HG02840 (cell line): ENCODE results near the gene AKIP1.
"Not testable (repeated sequence)": the region's sequence is repeated elsewhere in the genome, so short reads cannot be mapped to it uniquely, and the experiment has no call there.

Experiments used
- ATAC-seq: cut with Tn5 transposase; IDR thresholded peaks from one replicate; pipeline ENCODE4 v1.9.1; 2021; ENCODE audit warnings: mild to moderate bottlenecking, moderate library complexity, moderate number of reproducible peaks; ENCODE audit not compliant: unreplicated experiment, low FRiP score

Gene AKIP1

DNA sequence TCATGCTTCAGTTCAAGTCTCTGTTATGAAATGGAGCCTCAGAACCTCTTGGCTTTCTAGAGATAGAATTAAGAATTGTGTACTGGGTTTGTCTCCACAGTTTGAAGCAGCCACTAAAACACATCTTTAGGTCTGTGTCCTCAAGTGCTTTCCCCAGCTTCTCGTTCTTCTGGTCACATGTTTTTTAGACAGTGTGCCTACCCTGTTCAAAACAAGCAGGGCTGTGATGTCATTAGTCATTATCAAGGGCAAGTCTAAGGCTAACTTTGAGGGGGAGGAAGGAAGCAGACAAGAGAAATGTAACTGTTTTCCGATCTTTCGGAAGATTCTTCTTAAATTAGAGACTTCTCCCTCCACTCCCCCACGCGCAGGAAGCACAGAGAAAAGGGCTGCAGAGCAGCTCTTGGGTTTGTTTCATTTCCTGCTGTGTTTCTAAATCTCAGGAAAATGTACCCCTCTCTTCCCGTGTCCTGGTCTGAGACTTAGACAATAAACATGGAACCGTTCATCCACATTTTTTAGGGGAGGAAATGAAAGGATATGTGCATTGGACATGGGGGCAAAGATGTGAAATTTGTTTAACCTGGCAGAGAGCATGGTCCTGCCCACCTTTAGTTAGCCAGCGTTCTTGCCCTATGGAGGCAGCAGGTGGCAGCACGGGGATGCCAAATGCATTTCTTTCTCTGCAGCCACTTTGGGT, 3.1 kb downstream of the AKIP1 start:
- ATAC-seq, result no peak

DNA sequence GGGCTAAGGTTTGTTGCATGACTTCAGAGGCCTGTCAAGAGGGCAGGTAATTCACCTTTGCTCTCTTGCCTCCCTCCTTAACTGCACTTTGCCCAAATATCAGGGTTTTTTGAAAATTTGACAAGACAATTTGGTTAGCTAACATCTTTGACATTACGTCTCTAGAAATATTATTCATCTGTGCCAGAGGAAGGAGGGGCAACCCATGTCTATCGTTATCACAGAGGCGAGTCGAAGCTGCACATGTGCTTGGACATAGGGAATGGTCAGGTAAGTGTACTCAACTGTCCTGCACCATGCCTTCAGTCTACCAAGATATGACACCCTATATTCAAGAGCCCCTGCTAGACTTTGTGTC, 3.7 kb downstream of the AKIP1 start:
- ATAC-seq, result no peak

DNA sequence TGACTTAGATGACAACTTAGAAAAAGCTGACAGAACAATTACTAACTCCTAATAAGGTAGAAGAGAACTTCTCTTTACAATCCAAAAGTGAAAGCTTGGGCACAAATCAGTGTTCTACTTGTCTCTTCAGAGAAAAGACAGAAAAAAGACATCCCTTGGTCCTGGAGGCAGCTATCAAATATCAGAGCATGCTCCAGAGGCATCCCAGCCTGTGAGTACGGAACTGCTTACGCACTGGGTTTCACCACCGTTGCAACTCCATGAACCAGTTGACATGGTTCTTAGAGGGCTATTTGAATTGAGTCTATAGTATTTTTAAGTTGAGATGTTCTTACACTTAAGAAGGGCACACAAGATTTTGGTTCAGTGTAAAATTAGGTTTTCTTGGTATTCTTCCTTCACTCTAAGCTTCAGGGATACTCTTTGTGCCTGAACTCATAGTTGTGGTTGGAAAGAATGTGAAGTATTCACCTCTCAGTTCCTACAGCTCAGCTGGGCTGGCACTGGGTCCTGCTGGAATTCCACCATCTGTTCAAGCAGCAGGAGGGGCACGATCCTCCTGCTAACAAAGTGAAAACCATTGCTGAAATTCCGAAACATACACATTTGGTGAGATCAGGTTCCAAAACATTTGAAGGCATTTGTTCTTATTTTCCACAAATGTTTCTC, 6.3 kb downstream of the AKIP1 start:
- ATAC-seq, result no peak

DNA sequence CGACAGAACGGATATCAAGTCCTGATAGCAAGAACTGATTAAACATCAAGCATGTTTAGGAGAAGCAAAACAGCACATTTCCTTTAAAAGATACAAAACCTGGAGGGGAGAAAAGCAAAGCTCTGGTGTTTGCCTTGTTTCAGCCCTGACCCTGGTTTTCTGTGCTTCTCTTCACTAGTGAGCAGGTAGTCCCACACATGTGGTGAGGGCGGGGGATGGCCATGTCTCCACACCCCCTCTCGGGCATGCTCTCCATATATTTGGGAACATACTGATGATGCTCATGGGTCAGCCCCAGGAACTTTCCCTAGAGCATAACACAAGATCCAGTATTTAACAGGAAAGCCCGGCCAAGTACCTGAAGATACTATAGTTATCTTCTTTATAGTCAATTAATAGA, 11.7 kb downstream of the AKIP1 start:
- no peak for ATAC-seq

DNA sequence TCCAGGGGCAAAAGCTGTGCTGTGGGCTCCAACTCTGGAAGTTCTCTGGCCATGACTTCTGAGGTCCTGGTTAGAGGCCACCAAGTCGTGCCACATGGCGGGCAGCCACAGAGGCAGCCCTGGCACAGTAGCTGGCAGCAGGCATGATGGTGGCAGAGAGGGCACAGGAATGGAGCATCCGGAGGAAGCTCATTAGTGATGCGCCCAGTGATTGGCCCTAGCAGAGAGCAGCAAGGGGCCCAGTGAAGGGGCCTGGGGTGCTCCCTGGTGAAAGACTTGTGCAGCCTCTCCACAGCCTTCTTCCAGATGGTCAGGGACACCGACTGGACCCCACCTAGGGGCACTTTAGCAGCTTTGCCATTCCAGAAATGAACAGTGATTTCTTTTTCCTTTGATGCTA, 14.7 kb downstream of the AKIP1 start:
- ATAC-seq, result no peak

DNA sequence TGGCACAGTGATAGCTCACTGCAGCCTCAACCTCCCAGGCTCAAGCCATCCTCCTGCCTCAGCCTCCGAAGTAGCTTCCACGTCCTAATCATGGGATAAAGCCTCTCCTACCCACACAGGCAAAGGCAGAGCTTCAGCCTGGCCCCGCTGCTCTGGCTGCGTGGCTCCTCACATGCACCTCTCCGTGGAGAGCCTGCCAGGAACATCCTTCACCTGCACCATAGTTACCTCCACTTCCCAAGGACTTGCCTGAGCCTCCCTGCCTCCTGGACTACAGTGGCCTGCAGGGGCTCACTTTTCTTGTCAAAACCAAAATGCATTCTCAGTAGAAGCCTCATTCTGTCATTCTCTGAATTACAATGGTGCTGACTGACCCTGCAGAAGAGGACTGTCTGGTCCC, 15.2 kb downstream of the AKIP1 start:
- ATAC-seq, result no peak

DNA sequence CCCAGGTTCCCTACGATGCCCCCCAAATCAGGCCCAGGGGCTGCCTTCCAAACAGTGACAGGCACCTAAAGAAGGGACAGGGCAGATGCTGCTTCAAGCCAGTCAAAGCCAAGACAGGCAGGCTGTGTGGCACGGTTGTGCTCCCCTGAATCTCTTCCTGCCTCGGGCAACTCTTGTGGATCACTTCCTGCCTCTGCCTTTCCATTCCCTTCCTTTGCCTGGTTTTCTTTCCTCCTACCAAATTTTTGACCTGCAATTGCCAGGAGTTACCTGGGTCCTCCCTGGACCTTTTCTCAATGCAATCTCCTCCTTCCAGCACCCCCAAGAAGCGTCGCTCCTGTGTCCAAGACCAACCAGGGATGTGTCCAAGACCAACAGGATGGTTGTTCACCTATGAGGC, 16.2 kb downstream of the AKIP1 start:
- ATAC-seq, result no peak

DNA sequence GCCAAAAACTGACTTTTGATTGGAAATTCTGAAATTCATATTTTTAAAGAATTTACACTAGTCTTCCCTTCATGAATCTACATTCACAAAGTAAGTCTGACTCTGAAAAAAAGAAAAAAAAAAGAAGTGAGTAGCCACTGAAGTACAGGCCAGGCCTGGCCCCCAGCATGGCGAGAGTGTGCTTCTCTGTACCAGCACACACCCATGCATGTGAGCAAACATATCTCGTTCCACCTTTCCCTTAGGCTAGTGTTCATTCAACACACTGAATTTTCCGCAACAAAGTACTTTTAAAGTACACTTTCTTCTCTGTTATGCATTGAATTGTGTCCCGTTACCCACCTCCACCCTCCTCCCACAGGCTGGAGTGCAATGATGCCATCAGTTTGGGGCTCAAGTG, 17.2 kb downstream of the AKIP1 start:
- ATAC-seq, result no peak

DNA sequence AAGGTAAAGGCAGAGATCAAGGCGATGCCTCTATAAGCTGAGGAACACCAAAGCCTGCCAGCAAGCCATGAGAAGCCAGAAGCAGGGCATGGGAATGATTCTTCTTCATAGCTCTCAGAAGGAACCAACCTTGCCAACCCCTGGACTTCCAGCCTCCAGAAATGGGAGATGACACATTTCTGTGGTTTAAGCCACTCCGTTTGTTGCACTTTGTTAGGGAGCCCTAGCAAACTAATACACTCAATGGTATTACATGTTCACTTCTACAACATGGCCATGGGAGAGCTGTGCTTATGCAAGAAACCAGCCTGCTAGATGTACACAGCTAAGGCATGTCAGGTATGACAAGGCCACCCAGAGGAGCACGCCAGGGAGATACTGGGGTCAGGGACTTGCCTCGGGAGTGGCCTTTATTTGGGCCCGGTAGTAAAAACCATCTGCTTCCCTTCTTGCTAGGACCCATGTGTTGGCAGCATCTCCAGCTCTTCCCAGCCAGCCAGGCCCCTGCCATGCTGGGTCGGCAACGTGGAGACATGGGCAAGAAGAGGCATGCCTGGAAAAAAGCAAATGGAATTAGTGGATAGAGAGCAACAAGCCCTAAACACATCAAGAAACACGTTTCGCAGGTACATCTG, 18.1 kb downstream of the AKIP1 start:
- no peak for ATAC-seq

DNA sequence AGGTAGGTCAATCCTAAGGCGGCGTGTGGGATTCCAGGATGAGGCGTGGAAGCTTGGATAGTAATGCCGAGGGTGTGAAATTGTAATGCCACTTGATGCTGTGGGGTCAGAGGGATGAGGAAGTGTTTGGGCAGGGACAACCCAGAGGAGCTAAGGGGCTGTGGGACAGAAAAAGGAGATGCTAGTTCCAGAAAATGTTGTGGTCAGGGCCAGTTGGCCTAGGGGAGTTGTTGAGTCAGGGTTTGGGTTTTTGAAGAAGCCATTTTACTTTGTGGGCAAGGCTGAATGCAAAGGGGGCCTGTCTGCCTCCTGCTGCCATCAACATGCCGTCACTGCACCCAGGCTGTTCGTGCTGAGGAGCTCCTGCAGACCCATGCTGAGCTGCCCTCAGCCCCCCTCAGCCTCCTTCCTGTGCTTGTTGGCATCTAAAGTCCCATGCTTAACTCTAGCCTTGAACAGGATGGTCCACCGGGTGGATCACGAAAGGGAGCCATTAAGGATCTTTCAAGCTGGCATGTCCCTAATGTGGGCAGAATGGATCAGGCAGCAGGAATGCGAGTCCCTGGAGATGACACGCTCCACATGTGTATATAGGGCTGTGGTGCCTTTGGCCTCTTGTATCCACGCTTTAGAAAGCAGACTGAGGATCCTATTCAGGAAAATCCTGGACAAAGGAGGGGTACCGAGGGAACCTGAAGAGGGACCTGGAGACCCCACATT, 19.6 kb downstream of the AKIP1 start:
- no peak for ATAC-seq

DNA sequence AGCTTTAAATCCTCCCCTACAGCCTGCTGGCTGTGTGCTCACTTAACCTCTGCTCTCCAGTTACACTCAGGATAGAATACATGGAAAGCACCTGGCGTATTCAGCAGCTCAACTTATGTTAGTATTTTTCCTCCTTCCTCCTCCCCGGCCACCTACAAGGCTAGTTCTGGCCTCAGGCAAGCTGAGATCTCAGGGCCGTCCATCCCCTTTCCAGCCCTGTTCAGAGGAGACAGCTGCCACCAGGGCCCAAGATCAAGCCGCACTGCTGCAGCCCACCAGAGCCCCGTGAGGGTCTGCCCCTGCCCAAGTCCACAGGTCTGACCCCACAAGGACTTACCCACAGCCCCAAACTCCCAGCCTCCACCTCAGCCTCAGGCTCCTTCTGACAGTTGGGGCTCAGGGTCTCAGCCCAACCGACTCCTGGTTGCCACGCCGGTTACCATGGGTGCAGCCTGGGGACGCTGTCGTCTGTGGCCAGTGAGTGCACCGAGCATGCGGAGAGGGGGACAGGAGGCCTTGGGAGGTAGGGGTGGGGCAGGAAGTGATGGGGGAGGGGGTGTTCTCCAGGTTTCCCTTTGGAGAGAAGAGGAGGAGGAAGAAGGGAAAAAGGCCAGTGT, 21.7 kb downstream of the AKIP1 start, which contains the start of gene C11orf16:
Gene C11orf16 (minus strand): TSS at position 384 of the 617 bp plus-strand sequence. CDS start 639 bp downstream, outside the sequence.
- no peak for ATAC-seq

DNA sequence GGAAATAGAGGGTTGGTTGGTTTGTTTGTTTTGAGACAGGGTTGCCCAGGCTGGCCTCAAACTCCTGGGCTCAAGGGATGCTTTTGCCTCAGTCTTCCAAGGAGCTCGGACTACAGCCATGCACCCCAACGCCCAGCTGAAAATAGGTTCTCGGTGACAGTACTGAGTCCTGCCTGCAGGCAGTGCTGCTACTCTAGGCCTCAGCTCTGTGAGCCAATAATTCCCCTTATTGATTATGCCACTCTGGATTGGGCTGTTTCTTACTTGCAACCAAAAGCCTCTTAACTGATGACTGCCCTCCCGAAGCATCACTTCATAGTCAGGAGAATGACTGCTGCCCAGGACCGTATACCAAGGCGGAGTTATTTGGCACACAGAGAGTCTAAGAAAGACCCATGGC, 22.9 kb downstream of the AKIP1 start:
- no peak for ATAC-seq

DNA sequence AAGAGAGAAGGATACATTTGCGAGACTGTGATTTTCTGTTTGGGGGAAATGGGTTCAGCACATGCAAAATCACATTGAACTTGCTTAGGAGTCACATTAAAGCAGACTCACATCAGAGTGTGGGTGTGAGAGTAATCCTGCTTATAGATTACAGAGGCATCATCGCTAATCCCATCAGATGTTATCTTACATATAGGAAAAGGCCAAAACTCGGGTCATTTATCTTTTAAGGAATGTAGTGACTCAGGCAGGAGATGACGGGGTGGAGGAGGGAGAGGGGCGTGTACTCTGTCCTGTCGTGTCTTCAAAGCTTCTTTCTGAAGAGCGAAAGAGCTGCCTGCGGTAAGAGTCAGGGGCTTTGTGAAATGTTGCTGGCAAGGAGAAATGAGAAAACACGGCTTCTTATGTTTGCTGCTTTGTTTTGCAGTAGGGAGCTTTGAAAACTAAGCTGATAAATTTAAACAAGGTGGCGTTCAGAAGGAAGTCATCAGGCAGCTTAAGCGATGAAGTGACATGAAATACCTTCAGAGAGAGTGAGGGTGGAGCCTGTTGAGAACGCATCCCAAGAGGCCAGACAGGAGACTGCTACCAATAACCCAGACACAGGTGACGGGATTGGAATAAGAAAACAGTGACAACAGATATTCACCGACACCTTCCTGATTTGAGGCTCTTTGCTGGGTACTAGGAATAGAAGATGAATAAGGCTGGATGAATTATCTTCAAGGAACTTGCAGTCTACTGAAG, 23.9 kb downstream of the AKIP1 start:
- no peak for ATAC-seq

DNA sequence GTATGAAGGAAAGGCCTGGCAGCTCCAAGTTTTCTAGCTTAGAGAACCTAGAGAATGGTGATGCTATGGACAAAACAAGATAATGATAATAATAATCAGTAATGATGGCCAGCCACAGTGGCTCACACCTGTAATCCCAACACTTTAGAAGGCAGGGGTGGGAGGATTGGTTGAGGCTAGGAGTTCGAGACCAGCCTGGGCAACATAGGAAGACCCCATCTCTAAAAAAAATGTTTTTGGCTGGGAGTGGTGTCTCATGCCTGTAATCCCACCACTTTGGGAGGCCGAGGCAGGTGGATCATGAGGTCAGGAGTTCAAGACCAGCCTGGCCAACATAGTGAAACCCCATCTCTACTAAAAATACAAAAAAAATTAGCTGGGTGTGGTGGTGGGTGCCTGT, 24.8 kb downstream of the AKIP1 start:
- ATAC-seq, result not testable (repeated sequence)

DNA sequence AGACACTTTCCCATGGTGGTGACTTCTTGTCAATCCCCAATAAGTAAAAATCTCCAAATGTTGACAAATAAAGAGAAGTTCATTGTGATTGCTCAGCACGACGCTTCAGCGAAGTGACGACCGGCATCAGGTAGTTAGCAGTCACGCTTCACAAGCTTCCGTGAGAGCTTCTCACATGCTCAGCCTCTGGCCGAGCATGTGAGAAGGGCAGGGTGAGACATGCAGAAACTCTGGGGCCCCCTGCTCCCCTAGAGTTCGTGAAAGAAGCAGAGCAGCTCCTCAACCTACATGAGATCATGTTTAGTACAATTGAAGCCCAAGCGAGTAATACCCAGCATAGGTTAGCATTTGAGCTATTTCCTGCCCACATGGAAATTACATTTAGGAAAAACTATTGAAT, 26.2 kb downstream of the AKIP1 start:
- ATAC-seq, result no peak

DNA sequence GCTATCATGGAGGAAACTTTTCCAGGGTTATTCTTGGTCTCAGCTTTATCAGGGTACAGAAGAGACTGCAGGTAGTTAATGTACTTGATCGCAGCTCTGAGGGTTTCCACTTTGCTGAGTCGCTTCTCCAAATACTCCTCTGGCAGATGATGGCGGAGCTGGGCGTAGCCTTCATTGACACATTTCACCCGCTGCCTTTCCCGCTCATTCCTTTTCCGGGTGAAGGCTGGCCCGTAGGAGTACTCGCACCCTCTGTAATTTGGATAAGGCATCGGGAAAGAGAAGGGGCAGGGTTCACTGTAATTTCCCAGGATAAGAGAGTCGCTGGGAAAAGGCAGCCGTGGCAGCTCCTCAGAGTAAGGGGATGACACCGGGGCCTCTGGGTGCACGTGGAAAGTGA, 26.7 kb downstream of the AKIP1 start:
- ATAC-seq, result no peak

DNA sequence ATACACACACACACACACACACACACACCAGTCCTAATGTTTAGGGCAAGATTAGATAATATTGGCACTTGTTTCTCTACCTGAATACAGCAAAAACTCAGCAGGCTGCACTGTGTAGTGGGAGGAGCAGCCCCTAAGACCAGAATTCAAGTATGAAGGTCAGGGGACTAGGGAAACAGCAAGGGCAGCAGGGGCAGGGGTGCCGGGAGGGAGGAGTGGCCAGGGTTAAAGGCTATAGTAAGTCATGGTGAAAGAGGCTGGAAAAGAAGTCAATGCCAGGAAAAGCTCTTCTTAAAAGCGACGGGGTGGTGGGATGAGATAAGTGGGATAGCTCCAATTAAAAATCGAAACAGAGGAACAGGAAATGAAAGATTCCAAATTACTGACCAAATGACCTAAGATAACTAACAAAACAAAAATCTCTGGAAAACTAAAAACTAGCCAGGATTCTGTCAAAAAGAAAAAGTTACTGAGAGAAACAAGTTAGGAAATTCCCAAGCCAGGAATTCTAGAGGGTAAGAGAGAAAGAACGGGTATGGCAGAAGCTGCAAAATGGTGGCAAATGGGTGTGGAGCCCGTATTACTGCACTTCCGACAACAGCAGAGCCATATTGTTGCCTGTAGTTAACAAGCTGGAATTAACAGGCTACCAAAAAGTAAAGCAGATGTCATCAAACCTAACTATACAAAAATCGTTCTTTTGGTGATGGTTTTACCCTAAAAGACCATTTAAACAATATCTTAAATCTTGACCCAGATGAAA, 30.5 kb downstream of the AKIP1 start:
- ATAC-seq, result no peak

DNA sequence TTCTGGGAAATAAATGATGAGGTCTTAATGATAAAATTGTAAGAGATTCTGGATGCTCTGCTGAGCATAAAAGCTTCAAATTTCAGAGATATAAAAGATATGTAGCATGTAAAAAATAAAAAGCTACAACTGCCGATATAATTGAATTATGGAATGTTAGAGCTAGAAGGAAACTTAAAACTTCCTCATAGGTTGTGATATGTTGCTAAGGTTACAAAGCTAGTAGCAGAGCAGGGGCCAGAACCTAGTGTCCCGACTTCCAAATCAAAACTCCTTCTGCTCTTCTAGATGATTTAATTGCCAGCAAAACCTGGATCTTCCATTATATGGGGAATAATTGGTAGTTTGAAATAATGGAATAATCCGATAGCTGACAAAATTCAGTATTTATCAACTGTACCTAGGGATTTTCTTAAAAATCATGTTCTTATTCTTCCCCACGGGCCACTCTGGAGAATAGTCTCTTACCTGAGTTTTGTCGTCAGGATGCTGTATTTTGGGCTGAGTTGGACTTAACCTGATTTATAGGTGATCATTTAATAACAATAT, 31.6 kb downstream of the AKIP1 start, which contains the start of gene ASCL3:
Gene ASCL3 (minus strand): TSS at position 499 of the 549 bp plus-strand sequence. CDS start 4,855 bp downstream, outside the sequence.
- ATAC-seq, result no peak
